Left lung (tissue), 10 donors: ENCODE data around the gene SYPL2. TPM values are rescaled to one million over a fixed set of nuclear protein-coding genes. Genes with fewer than 3 reads are reported as not detected.
"Not testable (repeated sequence)": the region's sequence is repeated elsewhere in the genome, so short reads cannot be mapped to it uniquely, and the experiment has no call there.

Experiments used
- ATAC-seq: fragments of 200-7000 bp; cut with Tn5 transposase; one replicate; pipeline ENCODE4 v1.9.1; 2020; ENCODE audit warnings: moderate library complexity
- DNase-seq, 4 donors: peaks; one replicate each; pipeline ENCODE4 v3.0.0-alpha.2; 2013 to 2020
- H3K27ac ChIP-seq, 2 donors: fragments of 200-600 bp; sonication (generic) in 1 of 2; one replicate each; pipeline versions ENCODE4 v1.5.0 to v1.8.0; 2020 to 2021
- H3K27me3 ChIP-seq, 2 donors: fragments of 200-600 bp; sonication (generic) in 1 of 2; one replicate each; pipeline versions ENCODE4 v1.5.0 to v1.8.0; 2020 to 2021
- H3K36me3 ChIP-seq, 2 donors: fragments of 200-600 bp; sonication (generic) in 1 of 2; one replicate each; pipeline versions ENCODE4 v1.5.0 to v1.8.0; 2020 to 2021
- H3K4me1 ChIP-seq, 2 donors: fragments of 200-600 bp; one replicate each; pipeline ENCODE4 v1.8.0; 2021
- H3K4me3 ChIP-seq, 2 donors: fragments of 200-600 bp; sonication (generic) in 1 of 2; one replicate each; pipeline versions ENCODE4 v1.5.0 to v1.8.0; 2020 to 2021; ENCODE audit warnings: mild to moderate bottlenecking in 1 of 2
- H3K9me3 ChIP-seq, 2 donors: fragments of 200-600 bp; sonication (generic) in 1 of 2; one replicate each; pipeline versions ENCODE4 v1.5.0 to v1.8.0; 2020 to 2021
- CTCF ChIP-seq, 2 donors: fragments of 200-600 bp; sonication (generic) in 1 of 2; IDR thresholded peaks; one replicate each; pipeline versions ENCODE4 v1.5.0 to v1.8.0; 2021; ENCODE audit warnings: antibody characterized with exemption in 2 of 2
- intact Hi-C, 2 donors: fragments of 100-400 bp; cut with DNase I; formaldehyde crosslinking; loops; one replicate each; pipeline versions ENCODE4 v1.11.2 to v1.14.2; 2022
- polyA plus RNA-seq, 6 donors: library from polyadenylated mRNA; unstranded; fragments of 120-200 nt; gene quantifications; one replicate each; pipeline ENCODE4 v1.2.1, GENCODE V29; 2013; ENCODE audit not compliant: insufficient read length in 6 of 6
- total RNA-seq, 2 donors: library from RNA; stranded (reverse); fragmentation: NEBNext Ultra II Directional; extraction: Animal tissue kit (Norgen Biotek cat#: 25700); gene quantifications; one replicate each; pipeline ENCODE4 v1.2.1, GENCODE V29; 2021
- donor health status: DM: no; HTN: yes; CAD: no.
- donor health status: DM: no; HTN: no; CAD: no.

SYPL2 gene
- total and polyA plus RNA-seq, 8 donors, result 0.14 to 4.5 (median 0.28) TPM

DNA sequence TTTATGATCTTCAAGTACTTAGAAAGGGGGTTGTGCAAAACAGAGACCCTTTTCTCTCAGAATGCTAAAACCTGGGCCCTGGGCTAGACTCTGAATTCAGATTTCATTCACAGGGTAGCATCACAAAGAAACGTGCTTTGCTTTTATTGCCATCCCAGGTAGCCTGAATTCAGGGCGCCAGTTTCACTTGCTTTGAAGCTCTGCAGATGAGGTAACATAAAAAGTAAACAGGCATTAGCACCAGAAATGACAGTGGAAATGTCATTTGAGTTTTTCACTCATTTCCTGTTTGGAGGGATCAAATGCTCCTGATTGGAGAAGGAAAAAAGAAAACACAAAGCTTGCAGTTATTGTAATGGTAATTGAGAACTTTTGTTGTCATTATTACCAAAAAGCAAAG is 2.6 kb downstream of the SYPL2 start:
- no peak for DNase-seq
- no peak for ATAC-seq
- intact Hi-C loops, result no loop called here
- H3K36me3 ChIP-seq, result no peaks in the 10 kb centered on the region
- no peaks in the 10 kb centered on the region for H3K9me3 ChIP-seq
- peaks cover 3 to 15% of the 10 kb centered on the region in 2 donors for H3K4me1 ChIP-seq
- H3K27me3 ChIP-seq, result peaks cover 22 to 94% of the 10 kb centered on the region in 2 donors
- H3K27ac ChIP-seq, result no peak overlapping the region
- no peak overlapping the region for H3K4me3 ChIP-seq
- no peak for TF ChIP-seq CTCF (IDR thresholded peaks at IDR 0.05)

DNA sequence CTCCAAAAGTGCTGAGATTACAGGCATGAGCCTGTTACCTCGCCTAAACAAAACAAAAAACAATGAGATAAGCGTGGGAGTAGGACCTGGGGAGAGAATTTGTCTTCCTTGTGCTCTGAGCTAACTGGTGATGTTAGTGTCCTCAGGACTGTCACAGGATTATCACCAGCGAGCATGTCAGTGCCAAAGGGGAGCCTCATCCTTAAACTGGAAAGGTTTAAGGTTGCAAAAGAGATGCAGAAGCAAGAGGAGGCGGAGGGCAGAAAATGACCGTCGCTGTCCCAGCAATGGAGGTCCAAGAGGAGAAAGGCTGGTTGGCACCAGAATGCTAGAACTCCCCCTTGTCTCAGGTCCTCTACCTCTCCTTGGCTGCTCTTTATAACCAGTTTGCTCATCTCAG is 3.9 kb downstream of the SYPL2 start:
- ATAC-seq, result no peak
- no peak for TF ChIP-seq CTCF (IDR thresholded peaks at IDR 0.05)
- peaks cover 12 to 81% of the 10 kb centered on the region in 2 donors for H3K27me3 ChIP-seq
- no peak for DNase-seq
- no peaks in the 10 kb centered on the region for H3K9me3 ChIP-seq
- H3K4me1 ChIP-seq, result peaks cover 3 to 15% of the 10 kb centered on the region in 2 donors
- intact Hi-C loops, result no loop called here
- no peak overlapping the region for H3K4me3 ChIP-seq
- no peaks in the 10 kb centered on the region for H3K36me3 ChIP-seq
- no peak overlapping the region for H3K27ac ChIP-seq

GRCh38 chr1:109472779-109473178 is 6.4 kb downstream of the SYPL2 start:
- peaks cover 0 to 63% of the 10 kb centered on the region in 2 donors for H3K27me3 ChIP-seq
- ATAC-seq, result no peak
- intact Hi-C loops, result no loop called here

DNA sequence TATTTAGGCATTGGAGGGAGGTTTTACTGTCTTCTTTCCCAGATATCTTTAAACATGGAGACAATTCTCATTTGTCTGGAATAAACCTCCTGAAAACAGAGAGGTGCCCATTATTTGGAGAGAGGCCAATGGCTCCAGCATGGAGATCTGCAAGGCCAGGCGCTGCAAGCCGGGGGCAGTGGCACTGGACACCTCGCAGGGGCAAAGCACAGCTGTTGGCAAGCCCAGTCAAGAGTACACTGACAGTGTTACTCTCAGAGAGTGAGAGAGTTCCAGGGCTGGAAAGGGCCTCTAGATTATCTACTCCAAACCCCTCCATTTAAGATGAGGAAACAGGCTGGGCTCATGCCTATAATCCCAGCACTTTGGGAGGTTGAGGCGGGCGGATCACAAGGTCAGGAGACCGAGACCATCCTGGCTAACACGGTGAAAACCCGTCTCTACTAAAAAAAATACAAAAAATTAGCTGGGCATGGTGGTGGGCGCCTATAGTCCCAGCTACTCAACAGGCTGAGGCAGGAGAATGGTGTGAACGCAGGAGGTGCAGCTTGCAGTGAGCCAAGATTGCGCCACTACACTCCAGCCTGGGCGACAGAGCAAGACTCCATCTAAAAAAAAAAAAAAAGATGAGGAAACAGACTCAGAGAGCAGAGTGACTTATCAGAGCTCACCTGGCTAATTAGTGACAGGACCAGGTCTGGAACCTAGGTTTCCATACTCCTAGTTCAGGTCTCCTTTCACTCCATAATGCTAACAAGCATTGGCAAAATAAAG is 7.1 kb downstream of the SYPL2 start:
- H3K9me3 ChIP-seq, H3K4me1 ChIP-seq, intact Hi-C loops, H3K4me3 ChIP-seq, DNase-seq, H3K36me3 ChIP-seq, H3K27ac ChIP-seq, ATAC-seq: not testable (repeated sequence)
- peaks cover 0 to 56% of the 10 kb centered on the region in 2 donors for H3K27me3 ChIP-seq

More at GRCh38 chr1:109472779-109473178, 6.4 kb downstream of the SYPL2 start:
- Histone ChIP-seq H3K9me3 (no peaks in the 10 kb centered on the region), H3K4me3 (no peak overlapping the region), H3K4me1 (no peaks in the 10 kb centered on the region), H3K36me3 (no peaks in the 10 kb centered on the region), H3K27ac (no peak overlapping the region)
- DNase-seq, result no peak
- no peak for TF ChIP-seq CTCF (IDR thresholded peaks at IDR 0.05)

DNA sequence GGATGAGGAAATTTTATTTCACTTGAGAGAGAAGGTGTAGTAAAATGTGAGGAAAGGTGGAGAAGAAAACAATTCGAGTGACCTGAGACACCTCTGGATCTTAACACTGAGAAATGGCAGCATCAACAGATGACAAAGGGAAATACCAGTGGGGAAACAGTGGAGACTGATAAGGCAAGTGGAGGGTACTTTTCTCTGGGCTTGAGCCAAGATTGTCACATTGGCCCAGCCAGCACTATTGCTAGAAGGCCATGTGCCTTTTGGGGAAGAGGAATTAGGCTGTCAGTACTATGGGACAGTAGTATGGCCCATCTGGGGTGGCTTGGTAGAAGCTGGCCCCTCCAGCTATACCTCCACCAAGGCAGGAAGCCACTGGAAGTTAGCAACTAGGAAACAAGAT is 8.4 kb downstream of the SYPL2 start:
- intact Hi-C loops, result no loop called here
- DNase-seq (no peak), ATAC-seq (no peak)
- no peaks in the 10 kb centered on the region for H3K36me3 ChIP-seq
- no peaks in the 10 kb centered on the region for H3K9me3 ChIP-seq
- no peaks in the 10 kb centered on the region for H3K4me1 ChIP-seq
- H3K27ac ChIP-seq, result no peak overlapping the region
- peaks cover 0 to 46% of the 10 kb centered on the region in 2 donors for H3K27me3 ChIP-seq
- no peak for TF ChIP-seq CTCF (IDR thresholded peaks at IDR 0.05)
- H3K4me3 ChIP-seq, result no peak overlapping the region

DNA sequence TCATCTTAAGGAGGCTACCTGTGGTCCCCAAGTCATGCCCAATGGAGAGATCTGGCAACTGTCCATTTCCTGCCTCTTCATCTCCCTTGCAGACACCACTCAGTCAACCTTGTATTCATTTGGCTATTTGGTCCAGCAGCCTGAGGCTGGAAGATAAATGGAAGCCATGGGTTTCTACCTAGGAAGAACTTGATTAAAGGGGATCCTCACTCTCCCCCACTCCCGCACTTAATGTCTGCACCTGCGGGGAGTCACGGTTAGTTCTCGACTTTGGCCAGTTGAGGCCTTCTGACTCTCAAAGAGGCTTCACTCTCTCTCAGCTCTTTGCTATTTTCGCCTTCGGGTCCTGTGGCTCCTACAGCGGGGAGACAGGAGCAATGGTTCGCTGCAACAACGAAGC is 8.9 kb downstream of the SYPL2 start:
- Histone ChIP-seq H3K27ac (no peak overlapping the region), H3K36me3 (no peaks in the 10 kb centered on the region), H3K4me3 (no peak overlapping the region), H3K27me3 (peaks cover 0 to 46% of the 10 kb centered on the region in 2 donors), H3K4me1 (no peaks in the 10 kb centered on the region), H3K9me3 (no peaks in the 10 kb centered on the region)
- TF ChIP-seq CTCF (IDR thresholded peaks at IDR 0.05), result no peak
- no peak for ATAC-seq
- intact Hi-C loops, result no loop called here
- DNase-seq, result no peak
